Vagina (tissue), 2 donors: ENCODE results near the gene EFHC1.

Experiments used
- POLR2A ChIP-seq, 2 donors: fragments of 450-650 bp; IDR thresholded peaks; one replicate each; pipeline ENCODE4 v1.6.1; 2017; ENCODE audit warnings: antibody characterized with exemption in 2 of 2, mild to moderate bottlenecking in 2 of 2, moderate library complexity in 2 of 2
- POLR2AphosphoS5 ChIP-seq, 2 donors: sonication (generic); formaldehyde crosslinking; IDR thresholded peaks; one replicate each; pipeline ENCODE4 v1.9.0; 2017; ENCODE audit warnings: antibody characterized with exemption in 2 of 2, mild to moderate bottlenecking in 2 of 2, low read depth in 1 of 2; ENCODE audit not compliant: insufficient read depth in 1 of 2
- TF ChIP-seq, protein P1 (sequence below), 3 experiments: fragments of 450-650 bp in 2 of 3; fragments of 200-600 bp in 1 of 3; sonication (generic) in 1 of 3; IDR thresholded peaks; one replicate each; pipeline ENCODE4 v1.5.1; 2017 to 2019; ENCODE audit warnings: antibody characterized with exemption in 3 of 3, mild to moderate bottlenecking in 2 of 3, moderate library complexity in 2 of 3

DNA sequence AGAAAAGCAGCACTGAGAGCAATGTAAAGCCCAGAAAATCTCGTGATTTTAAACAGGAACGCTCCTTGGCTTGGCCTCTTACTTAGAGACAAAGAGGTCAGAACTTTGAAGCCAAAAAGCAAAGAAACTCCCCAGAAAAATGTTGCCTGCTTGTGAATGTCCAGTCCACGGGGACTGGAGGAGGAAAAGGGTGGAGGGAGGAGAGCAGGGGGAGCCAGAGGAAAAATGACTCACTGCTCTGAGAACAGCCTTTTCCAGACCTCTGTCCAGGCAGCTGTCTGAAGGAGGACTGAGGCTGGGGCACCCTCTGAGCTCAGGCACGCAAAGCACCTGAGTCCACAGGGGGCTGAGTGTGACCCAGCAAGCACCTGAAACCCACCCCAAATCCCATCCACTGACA, 92.1 kb downstream of the EFHC1 start:
- TF ChIP-seq, protein P1, sequence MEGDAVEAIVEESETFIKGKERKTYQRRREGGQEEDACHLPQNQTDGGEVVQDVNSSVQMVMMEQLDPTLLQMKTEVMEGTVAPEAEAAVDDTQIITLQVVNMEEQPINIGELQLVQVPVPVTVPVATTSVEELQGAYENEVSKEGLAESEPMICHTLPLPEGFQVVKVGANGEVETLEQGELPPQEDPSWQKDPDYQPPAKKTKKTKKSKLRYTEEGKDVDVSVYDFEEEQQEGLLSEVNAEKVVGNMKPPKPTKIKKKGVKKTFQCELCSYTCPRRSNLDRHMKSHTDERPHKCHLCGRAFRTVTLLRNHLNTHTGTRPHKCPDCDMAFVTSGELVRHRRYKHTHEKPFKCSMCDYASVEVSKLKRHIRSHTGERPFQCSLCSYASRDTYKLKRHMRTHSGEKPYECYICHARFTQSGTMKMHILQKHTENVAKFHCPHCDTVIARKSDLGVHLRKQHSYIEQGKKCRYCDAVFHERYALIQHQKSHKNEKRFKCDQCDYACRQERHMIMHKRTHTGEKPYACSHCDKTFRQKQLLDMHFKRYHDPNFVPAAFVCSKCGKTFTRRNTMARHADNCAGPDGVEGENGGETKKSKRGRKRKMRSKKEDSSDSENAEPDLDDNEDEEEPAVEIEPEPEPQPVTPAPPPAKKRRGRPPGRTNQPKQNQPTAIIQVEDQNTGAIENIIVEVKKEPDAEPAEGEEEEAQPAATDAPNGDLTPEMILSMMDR (IDR thresholded peaks at IDR 0.05), result no peak
- TF ChIP-seq POLR2A (IDR thresholded peaks at IDR 0.05) (no peak), POLR2AphosphoS5 (IDR thresholded peaks at IDR 0.05; ENCODE audit: insufficient read depth in 1 of 2, low read depth in 1 of 2) (peak; percentile 48 to 80)
